ENCODE data around the gene NEMP2.

NEMP2 gene

GRCh38 chr2:190455358-190456095, 79.0 kb downstream of the NEMP2 start:
- no peak for DNase-seq

GRCh38 chr2:190454795-190455194, 79.7 kb downstream of the NEMP2 start:
- no peak for DNase-seq

Measured in activated gamma-delta T cell treated with Interleukin-2 at 50 U/mL for 16 hours (primary cell).